Stimulated activated CD4-positive, alpha-beta T cell treated with anti-CD3 and anti-CD28 coated beads, TNF-alpha, amount 100 ng/mL, for 48 hours (primary cell): ENCODE data around the gene CTXN3.
"Not testable (repeated sequence)": the region's sequence is repeated elsewhere in the genome, so short reads cannot be mapped to it uniquely, and the experiment has no call there.

Experiments used
- DNase-seq, 3 donors: peaks; one replicate each; pipeline ENCODE4 v3.0.0-alpha.2; 2020; ENCODE audit warnings: low read depth in 3 of 3

The CTXN3 gene

GRCh38 chr5:127650649-127651048 lies 1.8 kb downstream of the CTXN3 start:
- no peak for DNase-seq

DNA sequence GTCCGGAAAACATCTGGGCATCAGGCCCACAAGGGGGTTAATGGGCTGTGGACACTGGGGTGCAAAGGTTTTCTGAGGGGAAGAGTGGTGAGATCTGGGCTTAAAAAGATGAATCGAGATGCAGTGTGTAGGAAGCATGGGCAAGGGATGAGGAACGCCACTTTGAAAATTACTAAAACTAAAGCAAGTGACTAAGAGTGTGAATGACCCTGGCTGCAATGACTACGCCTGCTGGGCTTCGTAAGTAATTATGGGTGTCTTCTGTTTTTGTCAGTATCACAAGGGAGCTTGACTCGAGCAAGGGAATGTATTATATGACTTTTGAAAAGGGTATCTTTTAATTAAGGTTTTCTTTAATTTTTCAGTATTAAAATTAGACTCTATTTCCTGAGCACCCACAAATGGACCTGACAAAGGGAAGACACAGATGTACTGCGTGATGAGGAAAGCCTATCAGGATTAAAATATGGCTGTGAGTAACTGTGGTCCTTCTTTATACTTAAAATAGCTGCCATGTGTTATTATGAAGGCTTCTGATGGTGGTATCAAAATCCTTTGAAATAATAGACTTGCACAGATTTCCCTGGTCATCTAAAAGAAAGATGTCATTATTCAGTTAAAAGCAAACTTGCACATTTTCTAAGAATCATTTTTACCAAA lies 4.2 kb downstream of the CTXN3 start:
- no peak for DNase-seq

GRCh38 chr5:127656825-127657224 lies 7.9 kb downstream of the CTXN3 start:
- DNase-seq = no peak

GRCh38 chr5:127660047-127660733 lies 11.3 kb downstream of the CTXN3 start:
- DNase-seq = no peak

- no peak for DNase-seq
Measured at GRCh38 chr5:127664093-127664492, 15.2 kb downstream of the CTXN3 start.

- no peak for DNase-seq
Measured at GRCh38 chr5:127665641-127666040, 16.8 kb downstream of the CTXN3 start.

GRCh38 chr5:127666043-127666716 lies 17.3 kb downstream of the CTXN3 start:
- no peak for DNase-seq

DNA sequence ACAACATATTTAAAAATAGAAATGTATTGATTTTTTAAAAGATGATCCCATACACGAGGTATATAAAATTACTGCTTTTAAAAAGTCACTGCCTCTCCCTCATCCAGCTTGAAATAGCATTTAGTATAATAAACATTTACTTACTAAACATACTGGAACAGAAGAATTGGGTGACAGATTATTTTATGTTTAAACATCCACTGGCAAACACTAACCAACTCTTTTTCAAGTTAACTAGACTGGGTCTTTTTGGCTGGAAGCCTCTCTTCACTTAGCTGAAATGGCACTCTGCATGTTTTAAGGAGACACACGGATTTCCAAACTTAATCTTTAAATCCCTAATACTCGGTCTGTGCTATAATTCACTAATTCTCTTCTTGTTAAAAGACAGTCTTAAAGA lies 19.0 kb downstream of the CTXN3 start:
- no peak for DNase-seq

- no peak for DNase-seq
Measured at GRCh38 chr5:127671218-127671617, 22.3 kb downstream of the CTXN3 start.

DNA sequence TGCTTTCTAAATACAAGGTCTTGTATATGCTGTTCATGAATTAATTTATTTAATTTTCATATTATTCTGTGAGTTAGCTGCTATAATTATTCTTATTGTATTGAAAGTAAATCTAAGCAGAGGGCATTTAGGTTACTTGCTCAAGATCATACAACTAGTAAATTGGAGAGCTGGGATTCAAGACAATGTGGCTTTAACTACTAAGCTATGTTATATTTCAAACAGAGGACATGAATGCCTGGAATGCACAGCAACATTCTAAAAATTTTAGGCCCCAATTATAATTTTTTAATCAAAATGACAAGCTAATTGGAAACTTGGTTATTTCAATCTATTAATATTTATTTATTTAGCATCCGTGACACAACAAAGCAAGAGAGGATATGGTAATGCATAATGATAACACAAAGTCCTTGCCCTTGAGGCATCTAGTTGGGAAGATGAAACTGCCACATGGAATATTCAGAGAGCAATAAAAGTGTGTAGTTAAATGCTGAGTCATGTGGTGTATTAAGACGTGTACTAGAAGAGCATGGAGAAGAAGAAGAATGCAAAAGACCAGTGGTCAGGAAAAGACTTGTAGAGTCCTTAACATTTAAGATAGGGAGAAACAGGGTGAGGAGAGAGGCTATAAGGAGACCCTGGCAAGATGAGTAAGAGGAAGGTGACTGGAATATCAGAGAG lies 24.4 kb downstream of the CTXN3 start:
- DNase-seq = no peak

GRCh38 chr5:127676951-127677350 lies 28.1 kb downstream of the CTXN3 start:
- not testable (repeated sequence) for DNase-seq

DNA sequence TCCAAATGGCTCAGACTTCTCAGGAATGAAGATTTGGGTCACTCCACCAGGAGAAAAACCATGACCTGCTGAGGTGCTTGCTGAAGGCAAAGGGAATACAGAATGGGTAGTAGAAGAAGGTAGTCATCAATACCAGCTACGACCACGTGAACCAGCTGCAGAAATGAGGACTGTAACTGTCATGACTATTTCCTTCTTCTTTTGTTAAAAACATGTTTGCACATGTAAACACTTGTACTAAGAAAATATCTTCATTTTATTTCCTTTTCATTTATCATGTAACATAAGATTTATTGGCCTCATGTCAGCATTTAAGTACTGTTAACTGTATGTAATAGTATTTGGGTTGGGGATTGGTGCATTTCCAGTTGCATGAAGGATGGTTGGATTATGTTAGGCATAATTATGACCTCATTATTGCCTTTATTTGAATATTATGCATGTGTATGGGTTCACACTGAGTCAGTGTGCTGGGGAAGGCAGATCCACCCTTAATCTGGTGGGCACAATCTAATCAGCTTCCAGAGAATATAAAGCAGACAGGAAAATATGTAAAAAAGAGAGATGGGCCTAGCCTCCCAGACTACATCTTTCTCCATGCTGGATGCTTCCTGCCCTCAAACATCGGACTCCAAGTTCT lies 30.9 kb downstream of the CTXN3 start:
- DNase-seq = not testable (repeated sequence)

DNA sequence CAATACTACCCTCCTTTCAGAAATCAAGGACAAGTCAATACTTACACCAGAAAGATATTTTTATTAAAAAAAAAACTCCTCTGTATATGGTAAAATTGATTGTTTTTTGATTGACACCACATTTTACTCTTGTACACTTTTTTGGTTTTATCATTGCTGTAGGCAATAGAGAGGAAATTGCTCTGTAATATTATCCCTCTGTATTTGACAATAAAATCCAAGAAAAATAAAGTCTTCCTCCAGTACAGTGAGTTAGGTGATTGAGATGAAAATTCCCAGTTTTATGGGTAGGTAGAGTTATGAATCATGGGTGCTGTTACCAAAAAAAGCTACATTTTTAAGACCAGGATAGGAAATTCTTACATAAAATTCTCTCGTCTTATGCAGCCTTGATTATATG lies 31.7 kb downstream of the CTXN3 start:
- DNase-seq = no peak

GRCh38 chr5:127683008-127683407 lies 34.1 kb downstream of the CTXN3 start:
- no peak for DNase-seq

- DNase-seq = no peak
Measured at GRCh38 chr5:127684726-127685467, 36.0 kb downstream of the CTXN3 start.

- DNase-seq = no peak
Measured at GRCh38 chr5:127685662-127686061, 36.8 kb downstream of the CTXN3 start.

GRCh38 chr5:127686424-127686823 lies 37.5 kb downstream of the CTXN3 start:
- DNase-seq = no peak

GRCh38 chr5:127694518-127695171 lies 45.8 kb downstream of the CTXN3 start:
- no peak for DNase-seq

DNA sequence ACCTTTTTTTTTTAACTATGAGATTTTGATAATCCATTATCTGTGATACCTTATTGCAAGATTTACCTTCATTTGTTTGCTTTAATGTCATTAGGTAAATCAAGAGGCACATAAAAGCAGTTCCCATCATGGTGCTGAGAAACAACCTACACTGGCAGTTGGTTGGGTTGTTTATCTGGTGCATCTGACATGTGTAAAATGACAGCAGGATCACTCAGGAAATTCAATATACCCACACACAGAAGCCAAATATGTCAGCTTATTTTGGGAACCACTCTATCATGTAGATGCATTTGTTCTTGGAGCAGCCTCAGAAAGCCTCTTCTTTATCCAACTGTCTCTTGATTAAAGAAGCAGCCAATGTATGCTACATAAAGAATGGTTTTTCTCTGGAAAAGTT lies 46.5 kb downstream of the CTXN3 start:
- DNase-seq = no peak

DNA sequence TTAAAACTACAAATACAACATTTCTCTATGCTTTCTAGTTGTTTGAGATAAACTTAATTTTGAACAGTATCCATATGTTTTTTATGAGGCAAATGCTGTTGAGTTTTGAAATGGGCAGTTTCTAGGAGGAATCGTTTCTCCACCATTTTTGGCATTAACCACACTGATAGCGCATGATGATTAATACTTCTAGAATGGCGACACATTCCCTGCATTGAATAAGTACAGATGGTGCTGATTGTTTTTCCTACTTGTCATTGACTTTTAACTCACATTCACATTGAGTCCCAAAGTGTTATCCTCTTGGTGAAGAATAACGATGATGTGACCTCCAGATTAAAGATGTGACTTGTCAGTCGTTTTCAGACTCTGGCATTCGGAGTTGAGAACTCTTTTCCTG lies 47.8 kb downstream of the CTXN3 start:
- no peak for DNase-seq
